Sigmoid colon (tissue), 7 donors: Measurements from ENCODE around the gene WNT7A. TPM values are rescaled to one million over a fixed set of nuclear protein-coding genes. Genes with fewer than 3 reads are reported as not detected.

Experiments
- DNase-seq: peaks from one replicate; pipeline ENCODE4 v3.0.0-alpha.2; 2019
- H3K27ac ChIP-seq, 4 donors: fragments of 200-600 bp; sonication (generic); one replicate each; pipeline ENCODE4 v1.5.1; 2016 to 2019; ENCODE audit warnings: mild to moderate bottlenecking in 1 of 4
- H3K27me3 ChIP-seq, 3 donors: fragments of 200-600 bp; sonication (generic); one replicate each; pipeline ENCODE4 v1.5.1; 2019; ENCODE audit warnings: mild to moderate bottlenecking in 1 of 3
- H3K36me3 ChIP-seq, 4 donors: fragments of 200-600 bp; sonication (generic); one replicate each; pipeline ENCODE4 v1.5.1; 2016 to 2019
- H3K4me1 ChIP-seq, 4 donors: fragments of 200-600 bp; sonication (generic); one replicate each; pipeline ENCODE4 v1.5.1; 2017 to 2019
- H3K4me3 ChIP-seq, 4 donors: fragments of 200-600 bp; sonication (generic); one replicate each; pipeline ENCODE4 v1.5.1; 2017 to 2019; ENCODE audit warnings: mild to moderate bottlenecking in 2 of 4, moderate library complexity in 1 of 4
- H3K9me3 ChIP-seq, 4 donors: fragments of 200-600 bp in 3 of 4; sonication (generic) in 3 of 4; one replicate each; pipeline versions ENCODE4 v1.5.1 to v1.6.1; 2013 to 2019
- EP300 ChIP-seq, 4 donors: sonication (generic); formaldehyde crosslinking; IDR thresholded peaks; one replicate each; pipeline ENCODE4 v1.6.1; 2017; ENCODE audit warnings: antibody characterized with exemption in 4 of 4
- POLR2A ChIP-seq, 2 donors: fragments of 450-650 bp; IDR thresholded peaks; one replicate each; pipeline ENCODE4 v1.6.1; 2016; ENCODE audit warnings: antibody characterized with exemption in 2 of 2, mild to moderate bottlenecking in 2 of 2, moderate library complexity in 2 of 2
- POLR2AphosphoS5 ChIP-seq, 4 donors: sonication (generic); formaldehyde crosslinking; IDR thresholded peaks; one replicate each; pipeline ENCODE4 v1.6.1; 2017; ENCODE audit warnings: antibody characterized with exemption in 4 of 4
- WGBS, 2 donors: extraction: QIAGEN DNeasy Blood & Tissue Kit; methylation state at CpG; one replicate each; pipeline ENCODE4 v1.1.7; 2013; 5-methylcytosine and 5-hydroxymethylcytosine counted together
- intact Hi-C: fragments of 100-400 bp; cut with DNase I; formaldehyde crosslinking; loops from one replicate; pipeline ENCODE4 v1.15.1; 2023
- polyA plus RNA-seq, 3 donors: library from polyadenylated mRNA; stranded (reverse); fragments of 200-250 nt; gene quantifications; one replicate each; pipeline ENCODE4 v1.2.3, GENCODE V29; 2013
- total RNA-seq, 4 donors: library from RNA; depleted of rRNA; stranded (reverse); fragments of >200 nt; gene quantifications; one replicate each; pipeline ENCODE4 v1.1.0, GENCODE V29; 2016
- TF ChIP-seq, protein P1 (sequence below), 4 experiments: fragments of 450-650 bp in 3 of 4; fragments of 200-600 bp in 1 of 4; IDR thresholded peaks; one replicate each; pipeline ENCODE4 v1.5.1; 2016 to 2019; ENCODE audit warnings: antibody characterized with exemption in 4 of 4, mild to moderate bottlenecking in 3 of 4, moderate library complexity in 2 of 4
- donor health status: healthy with polysubstance abuse.
- donor health status: Bipolar disorder and iron deficiency.
- donor health status: healthy.

WNT7A gene
- total and polyA plus RNA-seq, 7 donors, result 0.03 TPM; not detected in 6

- peaks cover 0 to 24% (median 8%) of the 10 kb centered on the region in 3 donors for H3K27me3 ChIP-seq
- DNase-seq, result no peak
- 64 to 79% methylated on average over 5 of the region's 5 CpGs for WGBS, 2 donors
Observed at GRCh38 chr3:13781417-13781816, 98.5 kb downstream of the WNT7A start.

GRCh38 chr3:13780432-13781176, 99.3 kb downstream of the WNT7A start:
- no peak overlapping the region for H3K27ac ChIP-seq
- H3K36me3 ChIP-seq, result no peaks in the 10 kb centered on the region
- 52 to 67% methylated on average over 11 of the region's 11 CpGs for WGBS, 2 donors
- DNase-seq, result peak; percentile 56
- TF ChIP-seq POLR2A (IDR thresholded peaks at IDR 0.05) (no peak), EP300 (IDR thresholded peaks at IDR 0.05) (no peak), POLR2AphosphoS5 (IDR thresholded peaks at IDR 0.05) (no peak)
- TF ChIP-seq, protein P1, sequence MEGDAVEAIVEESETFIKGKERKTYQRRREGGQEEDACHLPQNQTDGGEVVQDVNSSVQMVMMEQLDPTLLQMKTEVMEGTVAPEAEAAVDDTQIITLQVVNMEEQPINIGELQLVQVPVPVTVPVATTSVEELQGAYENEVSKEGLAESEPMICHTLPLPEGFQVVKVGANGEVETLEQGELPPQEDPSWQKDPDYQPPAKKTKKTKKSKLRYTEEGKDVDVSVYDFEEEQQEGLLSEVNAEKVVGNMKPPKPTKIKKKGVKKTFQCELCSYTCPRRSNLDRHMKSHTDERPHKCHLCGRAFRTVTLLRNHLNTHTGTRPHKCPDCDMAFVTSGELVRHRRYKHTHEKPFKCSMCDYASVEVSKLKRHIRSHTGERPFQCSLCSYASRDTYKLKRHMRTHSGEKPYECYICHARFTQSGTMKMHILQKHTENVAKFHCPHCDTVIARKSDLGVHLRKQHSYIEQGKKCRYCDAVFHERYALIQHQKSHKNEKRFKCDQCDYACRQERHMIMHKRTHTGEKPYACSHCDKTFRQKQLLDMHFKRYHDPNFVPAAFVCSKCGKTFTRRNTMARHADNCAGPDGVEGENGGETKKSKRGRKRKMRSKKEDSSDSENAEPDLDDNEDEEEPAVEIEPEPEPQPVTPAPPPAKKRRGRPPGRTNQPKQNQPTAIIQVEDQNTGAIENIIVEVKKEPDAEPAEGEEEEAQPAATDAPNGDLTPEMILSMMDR (IDR thresholded peaks at IDR 0.05), result no peak
- no peaks in the 10 kb centered on the region for H3K4me1 ChIP-seq
- no peaks in the 10 kb centered on the region for H3K9me3 ChIP-seq
- no peak overlapping the region for H3K4me3 ChIP-seq
- intact Hi-C loops, result no loop called here
- peaks cover 0 to 24% (median 8%) of the 10 kb centered on the region in 3 donors for H3K27me3 ChIP-seq

More at GRCh38 chr3:13781417-13781816, 98.5 kb downstream of the WNT7A start:
- H3K4me3 ChIP-seq, result no peak overlapping the region
- H3K27ac ChIP-seq, result no peak overlapping the region
- intact Hi-C loops, result no loop called here
- H3K4me1 ChIP-seq, result no peaks in the 10 kb centered on the region
- H3K9me3 ChIP-seq, result no peaks in the 10 kb centered on the region
- TF ChIP-seq POLR2A (IDR thresholded peaks at IDR 0.05), result no peak
- H3K36me3 ChIP-seq, result no peaks in the 10 kb centered on the region

DNA sequence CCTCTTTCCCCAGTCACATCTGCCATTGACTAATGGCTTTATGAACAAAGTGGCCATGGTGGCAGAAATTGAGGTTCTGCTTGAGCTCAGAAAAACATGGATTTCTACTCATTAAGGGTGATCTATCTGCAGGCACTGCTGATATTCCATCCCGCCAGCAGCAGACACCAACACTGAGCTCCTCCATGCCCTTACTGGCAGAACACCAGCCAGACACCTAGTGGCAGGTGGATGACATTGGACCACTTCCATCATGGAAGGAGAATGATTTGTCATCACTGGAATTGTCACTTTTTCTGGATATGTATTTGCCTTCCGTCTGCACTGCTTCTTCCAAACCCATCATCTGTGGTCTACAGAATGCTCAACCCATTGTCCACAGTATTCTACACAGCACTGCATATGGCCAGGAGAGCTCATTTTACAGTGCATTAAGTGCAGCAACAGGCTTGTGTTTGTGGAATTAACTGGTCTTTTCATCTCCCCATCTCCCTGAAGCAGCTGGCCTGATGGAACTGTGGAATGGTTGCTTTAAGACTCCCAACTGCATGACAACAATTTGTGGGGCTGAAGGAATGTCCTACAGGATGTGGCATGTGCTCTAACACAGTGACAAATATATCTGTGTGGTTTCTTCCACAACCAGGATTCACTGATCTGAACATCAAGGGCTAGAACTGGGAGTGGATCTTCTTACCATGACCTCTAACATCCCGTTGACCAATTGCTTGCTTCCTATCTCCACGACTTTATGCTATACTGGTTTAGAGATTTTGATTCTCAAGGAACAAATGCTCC, 103.4 kb downstream of the WNT7A start:
- Histone ChIP-seq H3K36me3 (no peaks in the 10 kb centered on the region), H3K27me3 (peaks cover 0 to 10% (median 8%) of the 10 kb centered on the region in 3 donors), H3K4me3 (no peak overlapping the region), H3K27ac (no peak overlapping the region), H3K9me3 (no peaks in the 10 kb centered on the region), H3K4me1 (no peaks in the 10 kb centered on the region)
- TF ChIP-seq POLR2AphosphoS5 (IDR thresholded peaks at IDR 0.05), result no peak
- TF ChIP-seq, protein P1 (IDR thresholded peaks at IDR 0.05), result no peak
- TF ChIP-seq POLR2A (IDR thresholded peaks at IDR 0.05), result no peak
- TF ChIP-seq EP300 (IDR thresholded peaks at IDR 0.05), result no peak
- no peak for DNase-seq
- WGBS, 2 donors, result 71 to 81% methylated on average over 4 of the region's 4 CpGs
- intact Hi-C loops, result no loop called here

GRCh38 chr3:13772885-13773745, 106.8 kb downstream of the WNT7A start:
- TF ChIP-seq POLR2A (IDR thresholded peaks at IDR 0.05) (no peak), EP300 (IDR thresholded peaks at IDR 0.05) (no peak), POLR2AphosphoS5 (IDR thresholded peaks at IDR 0.05) (no peak)
- TF ChIP-seq, protein P1 (IDR thresholded peaks at IDR 0.05), result no peak
- 89 to 94% methylated on average over 18 of the region's 18 CpGs for WGBS, 2 donors
- intact Hi-C loops, result no loop called here
- no peak overlapping the region for H3K4me3 ChIP-seq
- DNase-seq, result no peak
- H3K9me3 ChIP-seq, result no peaks in the 10 kb centered on the region
- no peak overlapping the region for H3K27ac ChIP-seq
- H3K4me1 ChIP-seq, result no peaks in the 10 kb centered on the region
- H3K36me3 ChIP-seq, result no peaks in the 10 kb centered on the region
- no peaks in the 10 kb centered on the region for H3K27me3 ChIP-seq
